NOMO-1 (cell line): ENCODE data around the gene PAPOLB.
A peak's percentile ranks its signal among the peaks of the same experiment; 100 is the strongest.
"Not testable (repeated sequence)": the region's sequence is repeated elsewhere in the genome, so short reads cannot be mapped to it uniquely, and the experiment has no call there.

ENCODE experiments used
- DNase-seq, 2 experiments: peaks; one replicate each; lab custom pipeline; 2025; ENCODE audit not compliant: unreplicated experiment in 2 of 2; lab: John Stamatoyannopoulos, UW

Gene PAPOLB

GRCh38 chr7:4861673-4862072, at the start of gene PAPOLB:
PAPOLB (minus strand) TSS chr7:4862030; CDS start chr7:4861810, 220 bp downstream.
- DNase-seq: no peak

GRCh38 chr7:4911111-4911828, 49.4 kb upstream of the PAPOLB start:
- DNase-seq: no peak

GRCh38 chr7:4906682-4907081, 44.9 kb upstream of the PAPOLB start:
- no peak for DNase-seq

GRCh38 chr7:4905171-4905570, 43.3 kb upstream of the PAPOLB start:
- no peak for DNase-seq

- DNase-seq: no peak
Measured at GRCh38 chr7:4904346-4904745, 42.5 kb upstream of the PAPOLB start.

GRCh38 chr7:4895766-4896165, 33.9 kb upstream of the PAPOLB start:
- no peak for DNase-seq

GRCh38 chr7:4894482-4894881, 32.7 kb upstream of the PAPOLB start:
- no peak for DNase-seq

GRCh38 chr7:4893929-4894475, 32.2 kb upstream of the PAPOLB start:
- DNase-seq: no peak

GRCh38 chr7:4893188-4893587, 31.4 kb upstream of the PAPOLB start:
- not testable (repeated sequence) for DNase-seq

GRCh38 chr7:4891522-4891921, 29.7 kb upstream of the PAPOLB start:
- DNase-seq: not testable (repeated sequence)

GRCh38 chr7:4889682-4890081, 27.9 kb upstream of the PAPOLB start:
- no peak for DNase-seq

GRCh38 chr7:4888161-4888560, 26.3 kb upstream of the PAPOLB start:
- no peak for DNase-seq

GRCh38 chr7:4886671-4887070, 24.8 kb upstream of the PAPOLB start:
- DNase-seq: no peak

GRCh38 chr7:4885317-4885807, 23.5 kb upstream of the PAPOLB start:
- no peak for DNase-seq

- DNase-seq: no peak
Measured at GRCh38 chr7:4884164-4884563, 22.3 kb upstream of the PAPOLB start.

GRCh38 chr7:4883372-4884144, 21.7 kb upstream of the PAPOLB start, which contains the start of gene RADIL:
RADIL (minus strand) TSS chr7:4883716; CDS start chr7:4878139, 5,577 bp downstream.
- peak; percentile 44 to 69 for DNase-seq

- no peak for DNase-seq
Measured at GRCh38 chr7:4883033-4883371, 21.2 kb upstream of the PAPOLB start.

GRCh38 chr7:4882169-4883032, 20.6 kb upstream of the PAPOLB start:
- no peak for DNase-seq

- no peak for DNase-seq
Measured at GRCh38 chr7:4880218-4880617, 18.4 kb upstream of the PAPOLB start.

GRCh38 chr7:4879396-4880081, 17.7 kb upstream of the PAPOLB start:
- DNase-seq: no peak
